BLaER1 (cell line): ENCODE results near the gene EPHA4.

ENCODE experiments used
- H3K27ac ChIP-seq: shearing (Covaris generic); formaldehyde crosslinking; 2 replicates; pipeline ENCODE4 v1.8.1; 2022
- H3K27me3 ChIP-seq: shearing (Covaris generic); formaldehyde crosslinking; 2 replicates; pipeline ENCODE4 v1.8.1; 2022
- H3K36me3 ChIP-seq: shearing (Covaris generic); formaldehyde crosslinking; 2 replicates; pipeline ENCODE4 v1.8.1; 2022
- H3K4me1 ChIP-seq: shearing (Covaris generic); formaldehyde crosslinking; 2 replicates; pipeline ENCODE4 v1.8.1; 2022
- H3K4me2 ChIP-seq: shearing (Covaris generic); formaldehyde crosslinking; 2 replicates; pipeline ENCODE4 v1.8.1; 2022
- H3K4me3 ChIP-seq: shearing (Covaris generic); formaldehyde crosslinking; 2 replicates; pipeline ENCODE4 v1.8.1; 2022
- H3K9ac ChIP-seq: shearing (Covaris generic); formaldehyde crosslinking; 2 replicates; pipeline ENCODE4 v1.8.1; 2022
- H3K9me3 ChIP-seq: shearing (Covaris generic); formaldehyde crosslinking; 2 replicates; pipeline ENCODE4 v1.8.1; 2022
- H4K20me1 ChIP-seq: shearing (Covaris generic); formaldehyde crosslinking; 2 replicates; pipeline ENCODE4 v1.8.1; 2022
- Cebpa-rat ChIP-seq: shearing (Covaris generic); IDR thresholded peaks from 2 replicates; pipeline ENCODE4 v1.8.1; 2022

EPHA4 gene

DNA sequence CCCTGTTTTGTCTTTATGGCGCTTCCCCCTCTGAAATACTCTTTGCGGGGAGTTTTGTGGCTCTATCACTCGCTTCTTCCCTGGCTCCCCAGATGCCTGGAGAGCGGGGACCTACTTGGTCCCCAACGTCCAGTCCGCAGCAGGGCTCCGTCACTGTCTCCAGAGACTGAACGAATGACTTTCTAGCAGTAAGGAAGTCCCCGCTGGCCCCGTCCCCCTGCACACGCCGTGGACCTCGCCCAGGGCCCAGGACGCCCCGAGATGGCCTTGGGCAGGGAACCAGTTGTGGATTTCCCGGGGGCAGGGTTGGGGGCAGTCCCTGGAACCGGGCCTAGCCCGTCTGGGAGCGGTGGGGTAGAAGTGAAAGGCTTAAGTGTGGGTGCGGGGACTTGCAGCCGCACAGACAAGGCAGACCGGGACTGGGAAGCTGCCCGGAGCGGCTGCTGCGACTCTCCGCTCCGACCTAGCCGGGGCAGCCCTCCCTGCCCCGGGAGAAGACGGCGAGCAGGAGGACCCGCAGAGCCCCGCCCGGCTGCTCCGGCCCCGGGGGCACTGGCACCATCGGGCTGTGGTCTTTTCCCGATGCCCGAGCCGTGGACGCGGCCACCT is 821 bp upstream of the EPHA4 start:
- Histone ChIP-seq H3K36me3 (no peaks in the 10 kb centered on the region), H3K4me1 (peaks cover 13% of the 10 kb centered on the region), H3K4me3 (peak overlapping the region; percentile 72), H3K9ac (peak overlapping the region; percentile 67), H3K27me3 (peaks cover 49% of the 10 kb centered on the region), H4K20me1 (no peaks in the 10 kb centered on the region), H3K27ac (no peak overlapping the region), H3K9me3 (no peaks in the 10 kb centered on the region), H3K4me2 (peak overlapping the region; percentile 98)
- TF ChIP-seq Cebpa-rat = no peak

DNA sequence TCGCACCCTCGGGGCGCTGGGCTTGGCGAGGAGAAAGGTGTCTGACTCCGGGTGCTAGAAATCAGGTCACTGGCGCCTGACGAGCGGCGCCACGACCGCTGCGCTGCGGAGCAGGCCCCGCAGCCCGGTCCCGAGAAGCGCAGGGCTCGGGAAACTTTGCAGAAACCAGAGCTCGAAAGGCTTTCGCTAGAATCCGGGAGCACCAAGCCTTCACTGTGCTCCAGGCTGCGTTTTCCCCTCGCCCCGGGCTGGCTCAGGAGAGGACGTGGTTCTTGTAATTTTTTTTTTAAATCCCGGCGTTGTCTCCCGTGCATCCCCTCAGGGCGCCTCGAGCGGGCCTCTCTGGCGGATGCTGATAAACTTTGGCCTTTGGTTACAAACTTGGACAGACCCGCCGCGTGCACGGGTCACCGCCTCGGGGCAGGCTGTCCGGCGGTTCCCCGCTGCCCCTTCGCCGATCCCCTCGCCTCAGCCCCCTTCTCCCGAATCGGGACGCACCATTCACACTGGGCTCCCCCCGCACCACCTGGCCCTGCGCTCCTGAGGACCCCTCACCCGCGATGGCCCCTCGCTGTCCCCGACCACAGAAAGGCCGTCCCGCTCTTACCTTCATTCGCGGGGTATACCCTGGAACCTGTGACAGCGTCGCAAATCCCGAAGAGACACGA is 419 bp downstream of the EPHA4 start:
- Histone ChIP-seq H3K27me3 (peaks cover 49% of the 10 kb centered on the region), H3K27ac (no peak overlapping the region)

DNA sequence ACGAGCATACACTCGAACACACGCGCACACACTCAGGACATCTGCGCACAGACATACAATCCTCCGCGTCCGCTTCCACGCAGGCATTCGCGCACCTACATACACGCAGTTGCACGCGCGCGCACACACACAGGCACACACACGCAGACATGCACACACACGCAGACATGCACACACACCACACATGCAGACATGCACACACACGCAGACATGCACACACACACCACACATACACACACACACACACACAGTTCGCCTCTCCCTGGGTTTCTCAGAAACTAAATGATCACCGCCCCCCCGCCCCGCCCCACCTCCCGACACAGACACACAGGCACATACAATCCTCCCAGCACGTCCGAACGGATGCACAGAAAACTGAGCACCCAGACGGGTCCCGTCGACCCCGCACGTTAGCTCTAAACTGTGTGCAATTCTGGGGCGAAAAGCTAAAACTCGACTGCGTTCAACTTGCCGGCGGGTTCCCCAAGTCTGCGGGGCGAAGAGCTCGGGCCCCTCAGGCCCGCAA is 1.0 kb downstream of the EPHA4 start:
- peak overlapping the region; percentile 72 for H3K4me3 ChIP-seq
- peaks cover 49% of the 10 kb centered on the region for H3K27me3 ChIP-seq
- peak overlapping the region; percentile 98 for H3K4me2 ChIP-seq
- H3K9me3 ChIP-seq = no peaks in the 10 kb centered on the region
- H3K4me1 ChIP-seq = peaks cover 13% of the 10 kb centered on the region
- H3K27ac ChIP-seq = no peak overlapping the region
- peak overlapping the region; percentile 45 for H3K9ac ChIP-seq
- TF ChIP-seq Cebpa-rat = no peak
- no peaks in the 10 kb centered on the region for H4K20me1 ChIP-seq
- no peaks in the 10 kb centered on the region for H3K36me3 ChIP-seq

More for the DNA sequence above, 419 bp downstream of the EPHA4 start:
- no peak for TF ChIP-seq Cebpa-rat
- H4K20me1 ChIP-seq = no peaks in the 10 kb centered on the region
- peaks cover 13% of the 10 kb centered on the region for H3K4me1 ChIP-seq
- no peaks in the 10 kb centered on the region for H3K36me3 ChIP-seq
- H3K4me3 ChIP-seq = peak overlapping the region; percentile 72
- H3K4me2 ChIP-seq = peak overlapping the region; percentile 98
- H3K9me3 ChIP-seq = no peaks in the 10 kb centered on the region
- H3K9ac ChIP-seq = peak overlapping the region; percentile 45

DNA sequence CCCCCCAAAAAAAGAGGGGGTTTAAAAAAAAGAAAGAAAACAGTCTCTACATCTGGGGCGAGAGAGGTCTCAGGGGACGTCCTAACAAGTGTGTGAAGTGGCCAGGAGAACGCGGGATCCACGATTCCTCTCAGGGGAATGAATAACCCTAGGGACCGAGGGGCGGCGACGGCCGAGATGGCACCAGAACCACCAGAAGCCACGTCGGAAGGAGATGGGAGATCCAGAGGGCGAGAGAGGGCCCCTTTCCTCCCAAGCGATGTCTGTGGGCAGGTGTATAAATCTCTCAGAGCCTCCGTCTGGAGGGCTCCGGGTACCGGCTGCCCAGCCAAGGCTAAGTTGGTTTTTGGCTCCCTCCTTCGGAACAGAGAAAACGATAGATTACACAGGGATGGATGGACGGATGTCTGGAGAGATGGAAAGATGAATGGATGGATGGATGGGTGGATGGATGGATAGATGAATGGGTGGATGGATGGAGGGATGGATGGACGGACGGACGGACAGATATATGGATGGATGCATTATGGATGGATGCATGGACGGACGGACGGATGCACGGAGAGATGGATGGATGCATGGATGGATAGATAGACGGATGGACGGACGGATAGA is 1.7 kb downstream of the EPHA4 start:
- H4K20me1 ChIP-seq = no peaks in the 10 kb centered on the region
- H3K27me3 ChIP-seq = peaks cover 47% of the 10 kb centered on the region
- no peaks in the 10 kb centered on the region for H3K9me3 ChIP-seq
- H3K4me3 ChIP-seq = peak overlapping the region; percentile 29
- no peak for TF ChIP-seq Cebpa-rat
- peaks cover 13% of the 10 kb centered on the region for H3K4me1 ChIP-seq
- no peak overlapping the region for H3K9ac ChIP-seq
- no peak overlapping the region for H3K27ac ChIP-seq
- no peaks in the 10 kb centered on the region for H3K36me3 ChIP-seq
- H3K4me2 ChIP-seq = peak overlapping the region; percentile 98

DNA sequence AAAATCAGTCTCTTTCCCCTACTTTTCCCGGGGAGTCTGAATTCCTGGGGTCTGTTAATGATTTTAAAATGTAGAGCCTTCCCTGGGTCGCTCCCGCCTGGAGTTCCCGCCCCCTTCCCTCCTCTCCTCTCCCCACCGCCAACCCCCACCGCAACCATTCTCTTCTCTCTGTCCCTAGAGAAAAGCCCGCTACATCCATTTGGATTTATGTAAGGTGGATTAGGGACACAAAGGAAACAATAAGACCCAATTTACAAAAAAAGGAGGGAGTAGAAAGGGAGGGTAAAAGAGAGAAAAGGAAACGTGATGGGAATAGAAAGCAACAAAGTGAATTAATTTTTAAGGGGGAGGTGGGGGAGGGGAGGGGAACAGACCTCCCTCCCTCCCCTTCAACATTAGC is 2.2 kb downstream of the EPHA4 start:
- H3K4me2 ChIP-seq = peak overlapping the region; percentile 98
- peaks cover 13% of the 10 kb centered on the region for H3K4me1 ChIP-seq
- no peak for TF ChIP-seq Cebpa-rat
- peaks cover 44% of the 10 kb centered on the region for H3K27me3 ChIP-seq
- no peaks in the 10 kb centered on the region for H3K9me3 ChIP-seq
- H3K27ac ChIP-seq = no peak overlapping the region
- H3K36me3 ChIP-seq = no peaks in the 10 kb centered on the region
- H3K9ac ChIP-seq = no peak overlapping the region
- no peaks in the 10 kb centered on the region for H4K20me1 ChIP-seq
- peak overlapping the region; percentile 29 for H3K4me3 ChIP-seq

DNA sequence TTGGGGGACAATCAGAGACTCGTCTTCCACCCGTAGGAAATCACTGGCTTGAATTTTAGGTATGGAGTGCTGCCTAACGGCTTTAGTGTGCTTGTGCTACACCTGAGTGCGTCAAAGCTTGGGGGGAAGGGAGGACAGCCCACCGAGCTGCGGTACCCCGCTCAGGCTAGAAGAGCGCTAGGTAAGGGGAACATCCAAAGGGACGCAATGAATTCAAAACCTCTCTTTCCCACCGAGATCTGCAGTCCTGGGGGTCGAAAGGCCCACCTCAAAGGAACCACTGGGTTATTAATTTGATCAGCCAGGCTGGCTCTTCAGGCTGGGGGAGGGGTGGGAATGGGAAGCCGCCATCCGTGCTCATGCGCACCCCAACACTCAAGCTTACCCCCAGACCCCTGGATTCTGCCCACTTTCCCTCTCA is 2.7 kb downstream of the EPHA4 start:
- Histone ChIP-seq H3K4me3 (no peak overlapping the region), H3K27ac (no peak overlapping the region), H3K27me3 (peaks cover 40% of the 10 kb centered on the region), H3K9me3 (no peaks in the 10 kb centered on the region), H3K4me2 (peak overlapping the region; percentile 98; the same call in 1 of the 2 replicates), H4K20me1 (no peaks in the 10 kb centered on the region), H3K4me1 (peaks cover 13% of the 10 kb centered on the region), H3K9ac (no peak overlapping the region), H3K36me3 (no peaks in the 10 kb centered on the region)
- no peak for TF ChIP-seq Cebpa-rat

DNA sequence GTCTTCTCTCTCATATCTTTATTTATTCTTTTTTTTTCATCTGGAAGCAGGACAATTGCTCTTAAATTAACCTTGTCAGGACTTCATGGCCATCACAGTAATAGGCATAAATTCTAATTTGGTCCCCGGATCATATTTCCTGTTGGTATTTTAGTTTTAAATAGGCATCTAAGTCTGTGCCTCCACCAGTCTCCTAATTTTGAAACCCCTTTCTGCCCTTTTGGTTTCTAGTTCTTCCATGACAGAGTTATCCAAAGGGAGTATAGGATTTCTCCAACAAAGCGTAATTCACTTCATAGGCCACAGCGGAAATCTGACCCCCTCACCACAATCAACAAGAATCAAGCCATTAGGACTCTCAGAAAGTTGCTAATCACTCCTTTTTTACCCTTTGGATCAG is 3.8 kb downstream of the EPHA4 start:
- no peaks in the 10 kb centered on the region for H4K20me1 ChIP-seq
- H3K27me3 ChIP-seq = peaks cover 29% of the 10 kb centered on the region
- H3K36me3 ChIP-seq = no peaks in the 10 kb centered on the region
- H3K4me2 ChIP-seq = no peak overlapping the region
- H3K27ac ChIP-seq = no peak overlapping the region
- H3K4me3 ChIP-seq = no peak overlapping the region
- TF ChIP-seq Cebpa-rat = no peak
- H3K4me1 ChIP-seq = peaks cover 13% of the 10 kb centered on the region
- no peaks in the 10 kb centered on the region for H3K9me3 ChIP-seq
- no peak overlapping the region for H3K9ac ChIP-seq

GRCh38 chr2:221567809-221568208 is 4.3 kb downstream of the EPHA4 start:
- Histone ChIP-seq H3K27ac (no peak overlapping the region), H3K4me1 (peaks cover 13% of the 10 kb centered on the region), H3K4me3 (no peak overlapping the region), H3K4me2 (no peak overlapping the region), H3K27me3 (peaks cover 24% of the 10 kb centered on the region), H3K9ac (no peak overlapping the region), H3K9me3 (no peaks in the 10 kb centered on the region), H3K36me3 (no peaks in the 10 kb centered on the region), H4K20me1 (no peaks in the 10 kb centered on the region)
- no peak for TF ChIP-seq Cebpa-rat

GRCh38 chr2:221567231-221567760 is 4.8 kb downstream of the EPHA4 start:
- Histone ChIP-seq H3K9me3 (no peaks in the 10 kb centered on the region), H3K4me1 (peaks cover 13% of the 10 kb centered on the region), H3K4me2 (no peak overlapping the region), H3K27ac (no peak overlapping the region), H3K9ac (no peak overlapping the region), H3K36me3 (no peaks in the 10 kb centered on the region), H4K20me1 (no peaks in the 10 kb centered on the region), H3K4me3 (no peak overlapping the region), H3K27me3 (peaks cover 20% of the 10 kb centered on the region)
- TF ChIP-seq Cebpa-rat = no peak
